KMS-11 (cell line): ENCODE results near the gene FRAS1.

ENCODE experiments used
- H2AFZ ChIP-seq: fragments of 200-600 bp; sonication (generic); 2 replicates; pipeline ENCODE4 v1.6.1; 2016; ENCODE audit warnings: antibody characterized with exemption, mixed run types, low read depth
- H3K27ac ChIP-seq: fragments of 200-600 bp; sonication (generic); 2 replicates; pipeline ENCODE4 v1.6.1; 2016; ENCODE audit warnings: mild to moderate bottlenecking, mixed run types
- H3K27me3 ChIP-seq: fragments of 200-600 bp; sonication (generic); 2 replicates; pipeline ENCODE4 v1.6.1; 2017; ENCODE audit warnings: mild to moderate bottlenecking, low read depth, mixed run types, moderate library complexity; ENCODE audit not compliant: insufficient read depth
- H3K36me3 ChIP-seq: fragments of 200-600 bp; sonication (generic); 2 replicates; pipeline ENCODE4 v1.6.1; 2017; ENCODE audit warnings: mild to moderate bottlenecking, mixed run types; ENCODE audit not compliant: insufficient read depth
- H3K4me1 ChIP-seq: fragments of 200-600 bp; sonication (generic); 2 replicates; pipeline ENCODE4 v1.6.1; 2016; ENCODE audit warnings: mild to moderate bottlenecking, low read depth, mixed run types; ENCODE audit not compliant: poor library complexity, severe bottlenecking
- H3K4me2 ChIP-seq: fragments of 200-600 bp; sonication (generic); 2 replicates; pipeline ENCODE4 v1.7.0; 2016; ENCODE audit warnings: mild to moderate bottlenecking, mixed run types
- H3K4me3 ChIP-seq: fragments of 200-600 bp; sonication (generic); IDR thresholded peaks from 2 replicates; pipeline ENCODE4 v1.6.1; 2017; ENCODE audit warnings: low read depth, low read length, mixed read lengths; ENCODE audit not compliant: insufficient read depth
- H3K79me2 ChIP-seq: fragments of 200-600 bp; sonication (generic); 2 replicates; pipeline ENCODE4 v1.6.1; 2016; ENCODE audit warnings: low read depth, mixed run types; ENCODE audit not compliant: insufficient read depth
- H3K9ac ChIP-seq: fragments of 200-600 bp; sonication (generic); 2 replicates; pipeline ENCODE4 v1.6.1; 2016; ENCODE audit warnings: mild to moderate bottlenecking, mixed run types
- H4K20me1 ChIP-seq: fragments of 200-600 bp; sonication (generic); 2 replicates; pipeline ENCODE4 v1.6.1; 2016; ENCODE audit warnings: mild to moderate bottlenecking, mixed run types; ENCODE audit not compliant: insufficient read depth
- TF ChIP-seq, protein P1 (sequence below): fragments of 200-600 bp; sonication (generic); conservative IDR thresholded peaks from 2 replicates; pipeline ENCODE4 v1.6.1; 2017; ENCODE audit warnings: low read depth, mild to moderate bottlenecking, antibody characterized with exemption, low read length, moderate library complexity, mixed read lengths

FRAS1 gene

DNA sequence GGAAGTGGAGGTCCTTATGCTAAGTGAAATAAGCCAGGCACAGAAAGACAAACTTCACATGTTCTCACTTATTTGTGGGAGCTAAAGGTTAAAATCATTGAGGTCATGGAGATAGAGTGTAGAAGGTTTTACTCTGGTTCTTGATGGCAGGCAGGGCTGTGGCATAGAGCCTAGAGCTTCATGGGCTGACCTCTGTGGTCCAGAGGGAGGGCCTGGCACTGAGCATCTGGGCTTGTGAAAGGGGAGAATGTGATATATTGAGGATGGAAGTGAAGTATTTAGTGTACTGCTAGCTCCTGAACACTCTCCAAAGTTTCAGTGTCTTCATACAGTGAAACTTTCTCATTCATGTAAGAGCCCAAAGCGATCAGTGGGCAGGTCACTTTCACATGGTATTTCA, 423.2 kb downstream of the FRAS1 start:
- Histone ChIP-seq H3K27me3 (no peaks in the 10 kb centered on the region), H2AFZ (no peak overlapping the region), H3K9ac (no peak overlapping the region), H3K4me1 (no peaks in the 10 kb centered on the region), H3K36me3 (no peaks in the 10 kb centered on the region), H3K4me2 (no peak overlapping the region), H3K27ac (no peak overlapping the region), H3K79me2 (no peaks in the 10 kb centered on the region), H4K20me1 (no peaks in the 10 kb centered on the region), H3K4me3 (no peak overlapping the region)
- TF ChIP-seq, protein P1, sequence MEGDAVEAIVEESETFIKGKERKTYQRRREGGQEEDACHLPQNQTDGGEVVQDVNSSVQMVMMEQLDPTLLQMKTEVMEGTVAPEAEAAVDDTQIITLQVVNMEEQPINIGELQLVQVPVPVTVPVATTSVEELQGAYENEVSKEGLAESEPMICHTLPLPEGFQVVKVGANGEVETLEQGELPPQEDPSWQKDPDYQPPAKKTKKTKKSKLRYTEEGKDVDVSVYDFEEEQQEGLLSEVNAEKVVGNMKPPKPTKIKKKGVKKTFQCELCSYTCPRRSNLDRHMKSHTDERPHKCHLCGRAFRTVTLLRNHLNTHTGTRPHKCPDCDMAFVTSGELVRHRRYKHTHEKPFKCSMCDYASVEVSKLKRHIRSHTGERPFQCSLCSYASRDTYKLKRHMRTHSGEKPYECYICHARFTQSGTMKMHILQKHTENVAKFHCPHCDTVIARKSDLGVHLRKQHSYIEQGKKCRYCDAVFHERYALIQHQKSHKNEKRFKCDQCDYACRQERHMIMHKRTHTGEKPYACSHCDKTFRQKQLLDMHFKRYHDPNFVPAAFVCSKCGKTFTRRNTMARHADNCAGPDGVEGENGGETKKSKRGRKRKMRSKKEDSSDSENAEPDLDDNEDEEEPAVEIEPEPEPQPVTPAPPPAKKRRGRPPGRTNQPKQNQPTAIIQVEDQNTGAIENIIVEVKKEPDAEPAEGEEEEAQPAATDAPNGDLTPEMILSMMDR, result no peak

DNA sequence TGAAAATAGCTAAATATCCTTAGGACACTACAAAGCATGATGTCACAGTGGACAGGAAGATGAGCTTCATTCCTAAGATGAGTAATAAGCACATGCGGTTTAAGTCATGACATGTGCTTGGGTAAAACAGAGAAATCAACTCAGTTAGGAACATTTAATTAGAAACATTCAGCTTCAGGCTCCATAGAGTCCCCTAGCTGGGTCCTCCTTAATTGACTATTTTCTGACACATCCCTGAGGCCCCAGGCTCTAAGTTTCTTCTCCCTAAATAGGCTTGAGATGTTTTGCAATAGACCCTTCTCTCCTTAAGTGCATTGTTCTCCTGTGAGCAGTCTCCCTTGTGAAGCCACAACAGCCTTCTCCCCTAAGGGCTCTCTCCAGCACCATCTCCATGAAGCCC, 424.1 kb downstream of the FRAS1 start:
- no peaks in the 10 kb centered on the region for H3K27me3 ChIP-seq
- H2AFZ ChIP-seq, result no peak overlapping the region
- no peaks in the 10 kb centered on the region for H3K79me2 ChIP-seq
- TF ChIP-seq, protein P1, result no peak
- no peak overlapping the region for H3K4me2 ChIP-seq
- H3K4me1 ChIP-seq, result no peaks in the 10 kb centered on the region
- no peaks in the 10 kb centered on the region for H3K36me3 ChIP-seq
- H3K4me3 ChIP-seq, result no peak overlapping the region
- no peaks in the 10 kb centered on the region for H4K20me1 ChIP-seq
- no peak overlapping the region for H3K27ac ChIP-seq
- H3K9ac ChIP-seq, result no peak overlapping the region

DNA sequence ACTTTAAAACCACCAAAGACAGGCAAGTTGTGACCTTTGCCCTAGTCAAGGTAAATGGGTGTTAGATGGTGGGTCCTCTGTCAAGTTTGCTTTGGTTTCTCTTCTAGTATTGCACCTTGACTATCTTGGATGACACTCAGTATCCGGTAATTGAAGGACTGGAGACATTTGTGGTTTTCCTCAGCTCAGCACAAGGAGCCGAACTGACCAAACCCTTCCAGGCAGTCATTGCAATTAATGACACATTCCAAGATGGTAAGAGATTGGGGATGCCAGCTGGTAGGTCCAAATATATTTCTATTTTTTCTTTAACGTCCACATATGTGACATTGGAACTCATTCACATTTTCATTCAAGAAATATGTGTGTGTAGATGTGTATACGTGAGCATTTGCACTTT, 425.2 kb downstream of the FRAS1 start:
- no peak overlapping the region for H3K27ac ChIP-seq
- H2AFZ ChIP-seq, result no peak overlapping the region
- no peaks in the 10 kb centered on the region for H3K27me3 ChIP-seq
- no peaks in the 10 kb centered on the region for H4K20me1 ChIP-seq
- TF ChIP-seq, protein P1, result no peak
- H3K79me2 ChIP-seq, result no peaks in the 10 kb centered on the region
- H3K36me3 ChIP-seq, result no peaks in the 10 kb centered on the region
- no peaks in the 10 kb centered on the region for H3K4me1 ChIP-seq
- H3K9ac ChIP-seq, result no peak overlapping the region
- no peak overlapping the region for H3K4me3 ChIP-seq
- no peak overlapping the region for H3K4me2 ChIP-seq

DNA sequence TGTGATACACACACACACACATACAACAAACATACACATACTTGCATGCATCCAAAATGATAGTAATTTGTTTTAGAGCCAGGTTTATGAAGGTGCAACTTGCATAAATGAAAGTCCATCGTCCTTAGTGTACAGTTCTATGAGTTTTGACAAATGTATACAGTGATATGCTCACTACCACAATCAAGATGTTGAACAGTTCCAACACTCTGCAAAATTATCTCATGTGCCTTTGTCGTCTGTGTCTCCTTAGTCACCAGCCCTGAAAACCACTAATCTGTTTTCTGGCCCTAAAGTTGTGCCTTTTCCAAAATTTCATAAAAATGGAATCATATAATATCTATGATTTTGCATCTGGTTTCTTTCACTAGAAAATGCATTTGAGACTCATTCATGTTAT, 426.7 kb downstream of the FRAS1 start:
- no peaks in the 10 kb centered on the region for H4K20me1 ChIP-seq

More for the DNA sequence above, 426.7 kb downstream of the FRAS1 start:
- TF ChIP-seq, protein P1, result no peak
- H2AFZ ChIP-seq, result no peak overlapping the region
- no peaks in the 10 kb centered on the region for H3K79me2 ChIP-seq
- H3K9ac ChIP-seq, result no peak overlapping the region
- H3K4me1 ChIP-seq, result no peaks in the 10 kb centered on the region
- no peaks in the 10 kb centered on the region for H3K27me3 ChIP-seq
- H3K27ac ChIP-seq, result no peak overlapping the region
- no peaks in the 10 kb centered on the region for H3K36me3 ChIP-seq
- no peak overlapping the region for H3K4me3 ChIP-seq
- no peak overlapping the region for H3K4me2 ChIP-seq
